NCI-H187 treated with DMSO at 0.1 percent for 48 hours (cell line): ENCODE results near the gene MITF.
"Not testable (repeated sequence)": the region's sequence is repeated elsewhere in the genome, so short reads cannot be mapped to it uniquely, and the experiment has no call there.

Experiments
- DNase-seq: peaks from one replicate; lab custom pipeline; 2025; lab: John Stamatoyannopoulos, UW

The MITF gene

DNA sequence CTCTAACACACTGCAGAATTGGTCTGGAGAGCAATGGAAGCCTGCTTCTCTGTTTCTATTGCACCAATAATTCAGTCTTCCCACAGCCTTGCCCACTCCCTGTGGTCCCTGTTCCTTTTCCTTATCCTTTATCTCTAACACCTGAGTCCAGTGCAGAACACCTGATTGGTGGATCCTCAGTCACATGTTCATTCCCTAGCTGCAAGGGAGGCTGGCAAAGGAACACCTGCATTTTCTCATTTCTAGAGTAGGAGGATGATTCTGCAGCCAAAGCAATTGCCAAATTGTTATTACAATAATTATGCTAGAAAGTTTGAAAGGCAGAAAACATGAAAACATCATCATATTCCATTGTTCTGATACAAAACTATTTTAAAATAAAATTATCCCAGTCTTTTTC lies 176.5 kb downstream of the MITF start:
- no peak for DNase-seq

DNA sequence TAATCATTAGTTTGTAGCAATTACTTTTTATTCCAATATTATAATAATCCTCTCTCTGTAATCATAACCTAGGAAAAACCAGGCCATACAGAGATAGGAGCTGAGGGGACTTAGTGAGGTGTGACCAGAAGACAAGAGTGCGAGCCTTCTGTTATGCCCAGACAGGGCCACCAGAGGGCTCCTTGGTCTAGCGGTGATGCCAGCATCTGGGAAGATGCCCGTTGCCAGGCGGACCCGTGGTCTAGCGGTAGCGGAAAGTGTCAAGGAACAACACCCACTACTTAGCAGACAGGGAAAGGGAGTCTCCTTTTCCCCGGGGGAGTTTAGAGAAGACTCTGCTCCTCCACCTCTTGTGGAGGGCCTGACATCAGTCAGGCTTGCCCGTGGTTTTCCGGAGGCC lies 180.7 kb downstream of the MITF start:
- DNase-seq = not testable (repeated sequence)

DNA sequence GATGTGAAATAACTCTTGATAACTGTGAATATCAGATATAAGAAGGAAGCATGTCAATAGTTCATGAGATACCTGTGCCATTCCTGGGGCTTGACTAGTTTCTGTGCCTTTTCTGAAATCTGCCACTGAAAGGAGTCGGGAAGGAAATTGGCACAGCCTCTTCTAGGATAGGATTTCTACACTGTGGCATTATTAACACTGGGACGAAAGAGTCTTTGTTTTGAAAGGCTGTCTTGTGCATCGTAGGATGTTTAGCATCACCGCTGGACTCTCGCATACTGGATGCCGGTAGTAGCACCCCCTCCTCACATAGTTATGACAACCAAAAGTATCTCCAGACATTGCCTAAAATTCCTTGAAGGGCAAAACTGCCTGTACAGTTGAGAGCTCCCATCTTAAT lies 182.4 kb downstream of the MITF start:
- DNase-seq = no peak

DNA sequence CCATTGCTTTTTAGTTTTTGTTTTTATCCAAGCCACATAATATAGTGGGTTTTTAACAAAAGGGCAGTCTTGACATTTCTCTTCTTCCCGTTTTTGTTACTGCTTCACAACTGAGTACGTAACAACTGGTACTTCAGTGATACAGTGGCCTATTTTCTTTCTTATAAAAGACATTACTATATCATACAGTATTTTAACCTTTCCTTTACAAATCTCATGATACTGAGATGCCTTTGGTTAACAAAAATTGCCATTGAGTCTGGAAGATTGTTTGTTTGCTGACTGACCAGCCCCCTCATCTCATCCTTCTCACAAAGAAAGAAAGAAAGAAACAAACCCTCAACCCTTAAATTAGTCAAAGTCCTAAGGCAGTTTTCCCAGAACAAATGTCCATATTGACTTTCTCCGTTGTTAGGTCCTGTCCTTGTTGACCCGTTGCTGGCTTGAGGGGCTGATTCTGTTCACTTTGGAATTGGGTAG lies 183.3 kb downstream of the MITF start:
- DNase-seq = no peak

DNA sequence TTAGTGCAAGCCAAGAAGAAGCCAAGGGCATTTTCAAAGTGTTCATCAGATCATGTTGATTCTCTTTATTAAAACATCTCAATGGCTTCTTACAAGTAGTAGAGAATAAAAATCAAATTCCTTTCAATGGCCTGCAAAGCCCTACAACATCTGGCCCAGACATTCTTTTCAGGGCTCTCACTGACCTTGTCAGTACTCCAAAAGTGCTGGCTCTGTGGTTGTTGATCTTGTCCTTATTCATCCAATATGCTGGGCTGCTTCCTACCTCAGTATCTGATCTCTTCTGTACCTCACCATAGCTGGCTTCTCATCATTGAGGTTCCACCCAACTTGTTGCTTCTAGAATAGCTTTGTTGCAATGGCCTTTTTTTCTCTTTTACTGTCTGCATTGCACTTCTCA lies 186.2 kb downstream of the MITF start:
- DNase-seq = no peak

DNA sequence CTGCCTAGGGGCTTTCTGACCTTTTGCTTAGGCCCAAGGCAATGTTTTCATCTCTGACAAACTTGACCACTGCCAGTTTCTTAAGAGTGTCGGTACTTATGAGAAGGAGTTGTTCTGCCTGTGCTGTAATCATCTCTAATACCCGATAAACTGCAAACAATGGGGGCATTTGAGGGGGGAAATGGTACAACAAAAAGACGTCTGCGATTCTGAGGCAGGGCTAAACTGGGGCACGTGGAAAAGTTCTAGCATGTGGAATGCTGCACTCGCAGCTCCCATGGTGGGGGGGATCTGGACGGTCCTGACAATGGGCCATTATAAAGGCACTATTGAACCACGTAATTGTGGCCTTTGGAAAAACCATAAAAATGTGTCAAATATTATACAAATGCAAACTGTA lies 187.1 kb downstream of the MITF start:
- DNase-seq = no peak

DNA sequence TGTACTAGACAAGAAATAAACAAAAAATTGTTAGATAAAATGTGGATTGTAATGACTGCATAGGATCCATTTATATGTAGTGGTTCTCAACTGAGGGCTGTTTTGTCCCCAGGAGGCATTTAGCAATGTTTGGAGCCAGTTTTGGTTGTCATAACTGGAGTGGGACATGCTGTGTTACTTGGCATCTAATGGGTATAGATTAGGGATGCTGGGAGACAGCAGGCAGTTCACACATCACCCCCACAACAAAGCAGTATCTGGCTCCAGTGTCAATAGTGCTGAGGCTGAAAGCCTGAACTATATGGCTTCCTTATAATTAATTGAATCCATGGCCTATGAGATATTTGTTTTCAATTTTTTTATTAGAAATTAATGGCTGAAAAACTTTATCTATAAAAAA lies 188.3 kb downstream of the MITF start:
- DNase-seq = no peak

DNA sequence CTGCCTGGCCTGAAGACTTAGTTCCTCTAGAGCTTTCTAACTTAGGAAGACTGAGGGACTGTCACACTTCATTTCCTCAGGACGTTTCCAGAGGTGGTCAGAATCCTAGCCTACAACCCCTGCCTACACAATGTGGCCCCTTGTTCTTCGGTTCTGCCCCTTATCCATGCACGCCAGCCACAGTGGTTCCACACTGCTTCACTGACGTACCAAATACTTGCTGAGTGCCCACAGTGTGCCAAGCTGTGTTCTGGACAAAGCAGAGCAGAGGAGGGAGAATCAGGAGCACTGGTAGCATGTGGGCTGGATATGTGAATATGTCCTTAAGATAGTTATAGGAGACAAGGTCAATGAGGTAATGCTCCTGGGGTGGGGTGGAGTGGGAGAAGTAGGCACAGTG lies 189.8 kb downstream of the MITF start:
- no peak for DNase-seq

DNA sequence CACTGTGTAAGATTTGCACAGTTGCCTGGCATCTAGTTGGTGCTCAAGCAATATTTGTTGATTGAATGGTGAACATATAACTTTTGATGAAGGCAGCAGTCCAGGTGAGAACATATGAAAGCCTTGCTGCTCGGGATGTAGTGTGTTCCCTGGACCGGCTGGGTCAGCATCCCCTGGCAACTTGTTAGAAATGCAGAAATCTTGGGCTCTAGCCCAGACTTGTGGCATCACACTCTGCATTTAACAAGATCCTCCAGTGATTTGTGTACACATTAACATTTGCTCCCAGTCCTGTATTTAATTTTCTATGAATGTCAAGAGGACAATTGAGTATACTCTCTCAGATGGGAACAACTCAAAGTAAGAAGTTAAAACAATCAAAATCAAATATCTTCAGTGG lies 191.3 kb downstream of the MITF start:
- DNase-seq = no peak

DNA sequence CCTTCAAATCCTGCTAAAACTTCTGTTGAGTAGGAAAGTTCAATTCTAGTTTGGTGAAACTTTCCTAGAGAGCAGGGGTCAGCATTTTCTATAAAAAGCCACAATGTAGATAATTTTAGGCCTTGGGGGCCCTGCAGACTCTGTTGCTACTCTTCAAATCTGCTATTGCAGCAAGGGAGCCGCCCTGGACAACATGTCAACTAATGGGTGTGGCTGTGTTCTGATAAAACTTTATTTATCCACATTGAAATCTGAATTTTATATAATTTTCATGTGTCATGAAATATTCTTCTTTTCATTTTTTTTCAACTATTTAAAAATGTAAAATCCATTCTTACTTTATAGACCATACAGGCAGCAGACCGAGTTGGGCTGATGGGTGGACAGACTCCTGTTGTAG lies 192.8 kb downstream of the MITF start:
- DNase-seq = no peak

DNA sequence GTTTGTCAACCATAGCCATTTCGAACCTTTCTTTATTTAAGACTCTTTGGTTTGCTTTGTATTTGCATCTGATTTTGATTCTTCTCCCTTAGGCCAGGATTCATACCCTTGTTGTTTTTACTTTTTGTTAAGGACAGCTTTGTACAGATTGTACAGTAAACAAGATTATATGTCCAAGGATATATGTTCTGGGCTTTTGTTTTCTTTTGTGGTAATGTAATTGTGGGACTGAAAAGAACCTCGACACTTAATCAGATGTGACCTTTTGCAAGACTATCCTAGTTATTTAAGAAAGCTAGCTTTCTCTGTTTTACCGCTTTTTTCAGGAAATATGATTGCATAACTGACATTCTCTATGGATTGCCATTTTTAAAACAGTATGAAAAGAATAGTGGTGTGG lies 193.2 kb downstream of the MITF start:
- DNase-seq = no peak

DNA sequence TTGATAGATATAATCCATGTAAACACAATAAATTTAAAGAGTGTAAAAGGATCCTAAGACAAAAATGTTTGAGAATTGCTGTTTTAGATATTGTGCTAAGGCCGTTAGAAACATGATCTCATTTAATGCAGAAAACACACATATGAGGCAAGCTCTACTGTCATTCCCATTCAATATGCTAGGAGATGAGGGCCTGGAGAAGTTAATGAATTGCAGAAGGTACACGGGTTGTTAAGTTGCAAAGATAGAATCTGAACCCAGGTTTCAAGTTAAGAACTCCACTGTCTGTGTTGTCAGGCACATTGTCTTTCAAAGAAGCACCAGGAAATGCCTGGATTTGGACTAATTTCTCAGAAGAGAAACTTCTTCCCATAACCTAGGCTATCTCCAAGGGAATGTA lies 195.1 kb downstream of the MITF start:
- DNase-seq = no peak

DNA sequence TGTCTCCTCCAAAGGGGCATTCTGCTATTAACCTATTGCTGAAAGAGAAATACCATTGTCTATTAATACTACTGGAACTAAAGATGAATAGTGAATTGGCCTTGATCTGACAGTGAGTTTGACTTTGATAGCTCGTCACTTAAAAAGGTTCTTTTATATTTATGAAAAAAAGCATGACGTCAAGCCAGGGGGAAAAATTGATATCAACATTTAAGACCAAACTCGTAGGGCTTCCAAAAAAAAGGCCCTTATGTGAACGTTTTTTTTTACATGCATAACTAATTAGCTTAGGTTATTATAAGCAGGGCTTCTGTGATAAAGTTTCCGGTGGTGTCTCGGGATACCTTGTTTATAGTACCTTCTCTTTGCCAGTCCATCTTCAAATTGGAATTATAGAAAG lies 197.0 kb downstream of the MITF start:
- no peak for DNase-seq

DNA sequence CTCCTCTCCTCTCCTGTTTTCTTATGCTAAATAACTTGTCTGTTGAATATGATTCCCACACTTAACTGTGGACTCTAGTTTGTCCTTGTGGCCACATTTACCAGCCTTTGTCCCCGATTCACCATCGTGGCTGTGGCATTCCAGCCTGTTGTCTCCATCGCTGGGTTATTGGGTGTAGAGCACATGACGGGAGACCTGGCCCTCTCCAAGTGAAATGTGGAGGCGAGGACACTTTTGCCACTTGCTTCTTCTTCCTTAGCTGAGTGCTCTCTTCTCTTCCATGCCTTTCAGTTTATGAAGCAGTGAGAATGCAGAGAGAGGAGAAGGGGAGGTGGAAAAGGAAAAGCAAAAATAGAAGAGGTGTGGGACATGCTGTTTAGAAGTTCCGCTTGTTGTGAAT lies 198.8 kb downstream of the MITF start:
- DNase-seq = no peak

DNA sequence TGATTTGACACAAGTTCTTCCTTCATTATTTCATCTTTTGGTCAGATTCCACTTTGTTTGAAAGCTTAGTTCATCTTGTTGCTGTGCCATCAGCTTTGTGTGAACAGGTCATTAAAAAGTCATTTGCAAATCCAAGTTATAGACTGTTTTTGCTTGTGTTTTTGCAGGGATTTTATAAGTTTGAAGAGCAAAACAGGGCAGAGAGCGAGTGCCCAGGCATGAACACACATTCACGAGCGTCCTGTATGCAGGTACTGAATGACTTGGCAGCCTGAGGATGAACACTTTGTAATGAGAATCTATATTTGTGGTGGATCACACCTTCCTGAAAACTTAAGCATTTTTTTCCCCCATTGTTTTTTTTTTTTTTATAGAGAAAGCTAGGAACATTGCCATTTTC lies 199.7 kb downstream of the MITF start:
- no peak for DNase-seq

DNA sequence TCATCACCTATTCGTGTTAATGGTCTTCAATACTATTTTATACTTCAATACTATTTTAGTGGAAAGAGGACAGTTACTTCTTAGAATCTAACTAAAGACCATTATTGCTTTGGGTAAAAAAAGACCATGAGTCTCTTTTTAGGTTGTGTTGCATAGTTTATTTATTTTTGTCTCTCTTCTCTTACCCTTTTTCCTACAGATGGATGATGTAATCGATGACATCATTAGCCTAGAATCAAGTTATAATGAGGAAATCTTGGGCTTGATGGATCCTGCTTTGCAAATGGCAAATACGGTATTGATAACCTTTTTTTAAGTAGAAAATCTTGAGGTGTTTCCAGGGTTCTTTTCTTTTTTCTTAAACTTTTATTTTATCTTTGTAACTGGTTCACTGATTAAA lies 201.8 kb downstream of the MITF start:
- no peak for DNase-seq

DNA sequence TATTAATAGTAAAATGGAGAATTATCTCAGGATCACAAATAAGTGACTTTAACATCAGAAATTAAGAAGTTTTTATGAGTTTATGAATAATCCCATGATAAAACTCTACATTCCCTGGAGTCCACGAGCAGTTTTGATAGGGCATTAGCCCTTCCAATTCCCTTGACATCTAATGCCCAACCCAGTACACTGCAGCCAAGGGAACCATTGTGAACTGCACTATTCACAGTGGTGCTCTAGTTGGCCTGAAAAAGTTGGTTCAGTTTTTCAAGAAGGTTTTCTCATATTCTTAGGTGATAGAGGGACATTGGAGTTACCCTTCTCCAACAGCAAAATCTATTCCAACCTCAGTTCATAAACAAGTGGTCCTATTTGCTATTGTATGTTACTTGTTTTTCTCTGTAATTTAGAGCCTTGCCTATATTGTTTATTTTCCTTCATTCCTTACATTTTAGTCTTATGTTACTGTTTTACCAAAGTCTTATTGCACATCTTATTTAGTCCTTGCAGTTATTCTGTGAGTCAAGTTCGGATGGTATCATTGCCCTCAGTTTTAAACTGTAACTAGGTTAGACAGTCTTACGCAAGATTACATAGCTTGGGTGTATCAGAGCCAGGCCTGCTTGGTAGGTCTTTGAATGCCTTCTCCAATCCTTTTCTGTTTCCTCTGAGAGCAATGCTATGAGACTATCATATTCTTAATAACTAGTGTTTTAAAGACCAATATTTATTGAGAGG lies 202.3 kb downstream of the MITF start:
- DNase-seq = no peak

DNA sequence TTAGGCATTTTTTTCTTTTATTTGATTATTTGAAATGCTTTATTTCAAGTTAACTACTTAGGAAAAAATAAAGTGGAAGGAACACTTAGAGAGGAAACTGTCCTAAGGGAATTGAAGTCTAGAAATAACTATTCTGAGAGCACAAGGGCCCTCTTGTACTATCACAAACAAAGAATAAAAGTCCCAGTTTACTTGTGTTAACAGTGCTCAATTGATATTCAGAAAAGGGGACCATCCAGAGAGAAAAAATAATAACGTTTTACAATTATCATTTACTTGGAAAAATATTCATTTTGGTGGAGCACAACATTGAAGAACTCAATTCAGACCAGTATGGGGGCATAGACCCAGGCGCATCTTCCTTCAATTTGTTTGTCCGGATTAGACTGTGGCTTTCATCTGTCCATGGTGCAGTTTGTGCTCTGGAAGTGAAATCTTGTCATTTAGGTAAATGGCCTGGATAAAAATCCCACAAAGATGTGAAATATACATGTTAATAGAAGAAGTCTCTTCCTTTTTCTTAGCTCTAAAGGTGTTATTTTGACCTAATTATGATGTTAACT lies 205.7 kb downstream of the MITF start:
- no peak for DNase-seq

DNA sequence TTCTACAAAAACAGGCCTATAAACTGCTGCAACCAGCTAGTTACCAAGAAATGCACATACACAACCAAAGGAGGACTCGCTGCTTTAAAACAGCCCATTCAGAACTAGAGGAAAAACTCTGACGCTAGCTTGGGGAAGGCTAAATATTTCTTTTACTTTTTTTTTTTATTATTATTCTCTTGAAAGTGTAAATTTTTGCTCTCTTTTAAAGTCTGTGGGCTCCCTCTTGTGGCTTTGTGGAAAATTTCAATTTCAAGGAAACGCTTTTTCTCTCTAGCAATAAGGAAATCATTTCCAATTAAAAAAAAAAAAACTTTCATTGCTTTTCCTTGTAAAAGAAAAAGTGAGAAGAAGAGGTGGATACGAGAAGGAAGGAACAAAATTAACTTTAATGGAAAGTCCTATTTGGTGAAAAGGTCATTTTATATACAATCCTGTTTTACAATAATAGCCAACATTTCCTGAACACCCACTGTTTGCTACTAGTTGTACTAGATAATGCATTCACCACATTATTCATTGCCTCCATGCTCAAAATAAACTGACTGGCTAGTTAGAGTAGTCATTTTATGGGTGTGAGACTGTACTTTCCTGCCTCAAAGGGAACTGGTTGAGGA lies 209.1 kb downstream of the MITF start:
- no peak for DNase-seq

DNA sequence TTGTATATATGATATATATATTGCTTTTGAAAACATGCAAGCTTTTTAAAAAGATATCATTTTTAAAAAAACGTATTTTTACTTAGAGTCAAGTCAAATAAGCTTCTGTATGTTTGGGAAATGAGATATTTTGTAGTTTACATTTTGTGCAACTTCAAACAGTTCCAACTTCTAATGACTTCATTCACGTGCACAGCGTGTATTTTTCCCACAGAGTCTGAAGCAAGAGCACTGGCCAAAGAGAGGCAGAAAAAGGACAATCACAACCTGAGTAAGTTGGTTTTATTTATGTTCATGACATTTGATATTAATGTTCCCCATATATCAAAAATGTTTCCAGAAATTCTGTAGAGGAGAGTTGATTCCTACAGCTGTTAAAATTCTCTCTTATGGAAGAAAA lies 212.4 kb downstream of the MITF start:
- DNase-seq = no peak

DNA sequence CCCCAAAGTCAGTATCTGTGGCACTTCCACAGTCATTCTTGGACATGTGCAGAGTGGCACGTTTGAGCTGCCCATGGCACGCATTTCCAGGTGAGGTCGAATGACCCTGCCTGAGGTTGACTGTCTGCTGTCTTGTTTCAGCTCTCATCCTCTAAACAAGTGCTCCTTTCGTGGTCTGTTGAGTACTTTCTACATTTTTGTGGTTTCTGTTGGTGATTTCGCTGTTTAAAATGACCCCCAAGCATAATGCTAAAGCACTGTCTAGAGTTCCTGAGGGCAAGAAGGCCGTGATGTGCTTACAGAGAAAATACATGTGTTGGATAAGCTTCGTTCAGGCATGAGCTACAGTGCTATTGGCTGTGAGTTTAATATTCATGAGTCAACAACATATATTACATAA lies 220.3 kb downstream of the MITF start:
- DNase-seq = no peak

DNA sequence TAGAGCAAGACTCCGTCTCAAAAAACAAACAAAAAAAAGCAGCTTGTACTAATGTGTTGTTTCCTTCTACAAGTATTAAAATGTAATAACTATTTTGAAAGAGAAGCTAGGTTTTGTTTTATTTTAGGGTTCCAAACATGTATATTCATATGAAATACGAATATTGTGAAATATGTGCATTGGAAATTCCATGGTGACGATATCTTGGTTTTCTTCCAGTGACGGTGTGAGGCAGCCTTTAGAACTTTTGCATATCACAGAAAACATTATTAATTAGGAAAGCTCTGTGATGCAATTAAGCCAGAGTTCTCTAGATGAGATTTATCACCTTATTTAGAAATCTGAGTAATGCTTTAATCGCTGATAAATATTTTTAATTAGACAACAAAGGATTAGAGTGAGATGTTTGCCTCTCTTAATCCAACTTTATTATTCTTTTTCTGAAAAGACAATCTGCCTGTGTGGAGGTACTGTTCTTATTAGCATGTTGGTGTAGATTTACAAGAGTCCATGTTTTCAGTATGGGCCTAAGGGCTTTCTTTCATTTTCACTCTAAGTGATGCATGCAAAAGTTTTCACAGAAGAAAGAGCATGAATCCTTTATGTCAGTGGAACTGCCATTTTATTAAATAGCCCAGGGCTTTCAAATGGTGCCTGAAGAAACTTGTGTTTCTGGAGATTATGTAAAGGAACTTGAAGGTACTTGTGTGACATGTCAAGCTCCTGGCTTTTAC lies 222.6 kb downstream of the MITF start:
- no peak for DNase-seq

DNA sequence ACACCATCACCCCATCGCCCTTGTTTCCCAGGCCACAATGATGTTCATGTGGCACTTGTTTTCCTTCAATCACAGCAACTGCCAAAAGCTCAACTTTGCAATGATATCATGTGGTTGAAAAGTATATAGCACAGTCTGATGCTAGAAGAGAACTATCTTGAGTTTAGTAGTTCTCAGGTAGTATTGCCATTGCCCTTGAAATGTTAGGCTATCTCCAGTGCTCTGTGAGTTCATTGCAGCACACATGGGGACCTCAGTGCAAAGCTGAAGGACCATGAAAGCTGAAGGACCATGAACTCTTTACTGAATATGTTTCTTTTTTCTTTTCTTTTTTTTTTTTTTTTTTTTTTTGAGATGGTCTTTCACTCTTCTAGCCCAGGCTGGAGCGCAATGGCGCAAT lies 224.4 kb downstream of the MITF start:
- no peak for DNase-seq
